Osteocyte (in vitro differentiated cells): ENCODE data around the gene TACC3. TPM values are rescaled to one million over a fixed set of nuclear protein-coding genes. Genes with fewer than 3 reads are reported as not detected.
A peak's percentile ranks its signal among the peaks of the same experiment; 100 is the strongest.

ENCODE experiments used
- DNase-seq: peaks from one replicate; pipeline ENCODE4 v3.0.0; 2021; ENCODE audit warnings: mixed read lengths; ENCODE audit not compliant: unreplicated experiment; ENCODE audit errors: extremely low spot score
- H3K27ac Mint-ChIP-seq: one replicate; pipeline ENCODE4 v1.8.0; 2021; ENCODE audit warnings: mild to moderate bottlenecking, mixed read lengths; ENCODE audit not compliant: unreplicated experiment
- H3K27me3 Mint-ChIP-seq: one replicate; pipeline ENCODE4 v1.8.0; 2021; ENCODE audit warnings: mixed read lengths; ENCODE audit not compliant: unreplicated experiment
- H3K36me3 Mint-ChIP-seq: one replicate; pipeline ENCODE4 v1.8.0; 2021; ENCODE audit warnings: mixed read lengths; ENCODE audit not compliant: unreplicated experiment
- H3K4me1 Mint-ChIP-seq: one replicate; pipeline ENCODE4 v1.8.0; 2021; ENCODE audit warnings: mixed read lengths; ENCODE audit not compliant: unreplicated experiment
- H3K4me3 Mint-ChIP-seq: one replicate; pipeline ENCODE4 v1.8.0; 2021; ENCODE audit warnings: mild to moderate bottlenecking, moderate library complexity, mixed read lengths; ENCODE audit not compliant: unreplicated experiment
- H3K9me3 Mint-ChIP-seq: one replicate; pipeline ENCODE4 v1.8.0; 2021; ENCODE audit warnings: mixed read lengths; ENCODE audit not compliant: unreplicated experiment
- CTCF ChIP-seq: fragments of 200-600 bp; sonication (generic); IDR thresholded peaks from 2 replicates; pipeline ENCODE4 v1.5.0; 2021; ENCODE audit warnings: antibody characterized with exemption, mild to moderate bottlenecking, moderate library complexity
- total RNA-seq: library from RNA; stranded (reverse); gene quantifications from 2 replicates; pipeline ENCODE4 v1.2.1, GENCODE V29; 2021

Gene TACC3
- total RNA-seq, 1 donor from 2014 or later: 23.6 TPM

DNA sequence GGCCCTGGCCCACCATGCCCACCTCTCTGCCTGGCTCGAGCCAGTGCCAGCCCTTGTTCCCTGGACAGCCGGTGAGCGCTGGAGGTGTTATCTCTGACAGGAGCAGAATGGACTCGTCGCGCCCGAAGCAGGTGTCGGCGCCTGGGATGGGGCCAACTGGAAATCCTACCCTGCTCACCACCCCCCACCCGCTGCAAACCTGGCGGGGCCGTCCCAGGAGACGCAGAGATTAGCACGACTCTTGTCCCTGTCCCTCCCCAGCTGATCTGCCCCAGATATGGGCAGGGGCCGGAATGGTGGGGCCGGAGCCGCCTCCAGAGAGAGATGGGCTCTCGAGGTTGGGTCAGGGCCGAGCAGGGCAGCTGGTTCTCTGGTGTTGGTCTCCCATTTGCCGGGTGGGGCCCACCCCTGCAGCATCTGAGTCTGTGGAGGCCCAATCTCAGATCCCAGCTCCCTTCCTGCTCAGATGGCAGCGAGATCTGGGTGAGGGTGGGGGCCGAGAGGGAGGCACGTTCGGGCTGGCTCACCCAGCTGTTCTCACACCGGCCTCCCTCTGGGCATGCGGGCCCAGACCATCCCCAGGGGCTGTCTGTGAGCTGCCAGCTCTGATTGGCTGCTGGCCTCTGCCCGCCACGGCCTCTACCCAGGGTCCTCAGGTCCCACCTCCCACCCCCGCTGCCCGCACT lies 51.7 kb downstream of the TACC3 start:
- Mint-ChIP-seq H3K9me3 (no peaks in the 10 kb centered on the region), H3K4me3 (no peak overlapping the region), H3K27ac (no peak overlapping the region), H3K4me1 (peaks cover 26% of the 10 kb centered on the region), H3K27me3 (no peaks in the 10 kb centered on the region), H3K36me3 (no peaks in the 10 kb centered on the region)
- no peak for TF ChIP-seq CTCF
- DNase-seq: no peak

GRCh38 chr4:1773754-1774153 lies 52.4 kb downstream of the TACC3 start:
- no peaks in the 10 kb centered on the region for H3K36me3 Mint-ChIP-seq
- H3K9me3 Mint-ChIP-seq: no peaks in the 10 kb centered on the region
- no peak overlapping the region for H3K4me3 Mint-ChIP-seq
- H3K4me1 Mint-ChIP-seq: peaks cover 29% of the 10 kb centered on the region
- no peak overlapping the region for H3K27ac Mint-ChIP-seq
- no peak for DNase-seq
- no peaks in the 10 kb centered on the region for H3K27me3 Mint-ChIP-seq
- no peak for TF ChIP-seq CTCF

- Mint-ChIP-seq H3K9me3 (no peaks in the 10 kb centered on the region), H3K27me3 (no peaks in the 10 kb centered on the region), H3K36me3 (no peaks in the 10 kb centered on the region), H3K27ac (peak overlapping the region; percentile 14), H3K4me1 (peaks cover 33% of the 10 kb centered on the region), H3K4me3 (no peak overlapping the region)
- no peak for DNase-seq
- no peak for TF ChIP-seq CTCF
These were observed 54.6 kb downstream of the TACC3 start for GRCh38 chr4:1775731-1776500.

DNA sequence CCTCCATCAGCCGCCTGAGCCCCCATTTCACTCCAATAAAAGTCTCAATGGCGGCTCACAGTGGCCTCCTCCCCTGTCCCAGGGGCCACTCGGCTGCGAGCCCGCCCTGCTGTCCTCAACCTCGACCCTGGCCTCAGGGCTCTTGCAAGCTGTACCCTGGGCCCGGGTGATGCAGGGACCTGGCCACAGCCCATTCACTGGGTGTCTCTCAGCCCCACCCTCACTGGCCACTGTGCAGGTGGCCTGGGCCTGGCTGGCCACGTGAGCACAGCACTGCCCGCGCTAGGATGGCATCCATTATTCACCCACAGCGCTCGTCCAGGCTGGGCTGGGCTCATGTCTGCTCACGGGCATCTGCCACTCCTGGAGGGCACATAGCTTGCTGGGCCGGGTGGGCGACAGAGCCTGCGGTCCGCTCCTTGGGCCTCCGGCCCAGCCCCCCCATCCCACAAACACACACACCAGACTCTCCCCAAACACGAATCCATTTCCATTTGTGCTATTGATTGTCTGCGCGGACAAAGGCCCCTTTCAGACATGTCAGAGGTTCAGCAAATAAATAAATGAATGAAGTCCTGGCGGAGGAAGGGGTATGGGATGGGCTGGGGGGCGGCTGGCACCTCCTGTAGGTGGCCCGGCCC lies 55.3 kb downstream of the TACC3 start:
- no peak for DNase-seq
- no peak overlapping the region for H3K27ac Mint-ChIP-seq
- no peaks in the 10 kb centered on the region for H3K9me3 Mint-ChIP-seq
- peaks cover 33% of the 10 kb centered on the region for H3K4me1 Mint-ChIP-seq
- H3K27me3 Mint-ChIP-seq: no peaks in the 10 kb centered on the region
- no peaks in the 10 kb centered on the region for H3K36me3 Mint-ChIP-seq
- no peak for TF ChIP-seq CTCF
- H3K4me3 Mint-ChIP-seq: no peak overlapping the region
